Raji (cell line): ENCODE measurements around the gene PDGFA.

Experiments
- POLR2A ChIP-seq: IDR thresholded peaks from 2 replicates; pipeline ENCODE4 v1.6.1; 2011; ENCODE audit warnings: low read depth, low read length, control low read depth; ENCODE audit not compliant: insufficient read depth

PDGFA gene

DNA sequence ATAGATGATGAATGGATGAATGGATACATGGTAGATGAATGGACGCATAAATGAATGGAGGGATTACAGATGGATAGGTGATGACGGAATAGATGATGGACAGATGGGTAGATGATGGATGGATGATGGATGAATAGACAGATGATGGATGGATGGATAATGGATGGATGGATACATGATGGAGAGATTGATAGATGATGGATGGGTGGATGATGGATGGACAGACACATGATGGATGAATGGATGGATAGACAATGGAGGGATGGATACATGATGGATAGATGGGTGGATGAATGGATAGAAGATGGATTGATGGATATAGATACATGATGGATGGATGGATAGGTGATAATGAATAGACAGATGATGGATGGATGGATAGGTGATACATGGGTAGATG lies 8.8 kb upstream of the PDGFA start:
- TF ChIP-seq POLR2A = no peak

DNA sequence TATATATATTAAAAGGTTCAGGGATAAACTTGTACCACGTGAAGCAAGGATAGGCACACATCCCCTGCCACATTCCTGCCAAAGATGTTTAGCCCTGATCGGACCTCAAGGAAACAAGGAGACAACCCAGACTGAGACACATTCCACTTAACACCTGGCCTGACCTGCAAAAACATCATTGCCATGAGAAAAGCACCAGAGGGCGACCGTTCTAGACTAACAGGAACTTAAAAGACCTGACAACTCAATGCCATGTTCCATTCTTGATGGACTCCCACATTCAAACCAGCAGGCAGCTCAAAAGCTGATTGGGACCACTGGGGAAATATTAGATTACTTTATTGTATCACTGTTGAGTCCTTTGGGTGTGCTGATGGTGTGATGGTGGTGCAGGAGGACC lies 8.1 kb upstream of the PDGFA start:
- no peak for TF ChIP-seq POLR2A

DNA sequence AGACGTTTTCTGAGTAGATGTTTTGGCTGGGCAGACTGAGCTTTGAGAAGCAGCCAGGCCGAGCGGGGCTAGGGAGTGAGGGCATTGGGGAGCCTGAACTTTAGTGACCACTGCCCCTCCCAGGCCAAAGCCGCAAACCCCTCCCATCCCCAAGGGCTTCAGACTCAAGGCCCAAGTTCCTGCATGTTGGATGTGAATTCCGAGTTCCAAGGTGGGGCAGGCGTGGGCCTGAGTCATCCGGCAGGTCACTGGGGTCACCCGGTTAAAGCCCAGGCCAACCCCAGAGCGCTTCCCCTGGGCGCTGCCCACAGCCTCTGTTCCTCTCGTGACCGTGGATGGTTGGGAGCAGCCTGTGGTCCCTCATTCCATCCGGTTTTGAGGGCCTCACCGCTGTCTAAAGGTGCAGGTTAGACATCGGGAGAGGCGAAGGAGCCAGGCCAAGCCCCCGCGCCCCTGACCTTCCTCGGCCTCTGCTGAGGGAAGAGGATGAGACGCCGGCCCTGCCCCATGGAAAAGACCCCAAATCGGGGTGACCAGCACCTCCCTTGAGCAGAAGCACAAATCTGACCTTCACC lies 6.9 kb upstream of the PDGFA start:
- TF ChIP-seq POLR2A = no peak

DNA sequence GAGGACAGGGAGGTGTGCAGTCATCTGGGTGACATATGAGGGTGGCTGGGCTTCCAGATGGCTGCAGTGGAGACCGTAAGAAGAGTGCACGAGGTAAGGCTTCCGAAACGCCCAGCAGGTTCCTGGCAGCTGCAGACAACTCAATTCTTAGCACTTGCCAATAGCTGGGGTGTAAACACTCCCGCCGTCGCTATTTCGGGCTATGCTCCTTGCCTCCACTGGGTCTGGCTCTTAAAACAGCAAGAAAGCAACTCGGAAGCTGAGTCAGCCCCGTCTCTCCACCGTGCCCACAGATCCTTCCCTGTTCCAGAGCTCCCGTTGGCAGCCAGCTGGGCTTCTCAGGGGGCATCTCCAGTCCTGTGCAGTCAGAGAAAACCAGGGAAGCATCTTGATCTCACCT lies 6.1 kb upstream of the PDGFA start:
- no peak for TF ChIP-seq POLR2A

DNA sequence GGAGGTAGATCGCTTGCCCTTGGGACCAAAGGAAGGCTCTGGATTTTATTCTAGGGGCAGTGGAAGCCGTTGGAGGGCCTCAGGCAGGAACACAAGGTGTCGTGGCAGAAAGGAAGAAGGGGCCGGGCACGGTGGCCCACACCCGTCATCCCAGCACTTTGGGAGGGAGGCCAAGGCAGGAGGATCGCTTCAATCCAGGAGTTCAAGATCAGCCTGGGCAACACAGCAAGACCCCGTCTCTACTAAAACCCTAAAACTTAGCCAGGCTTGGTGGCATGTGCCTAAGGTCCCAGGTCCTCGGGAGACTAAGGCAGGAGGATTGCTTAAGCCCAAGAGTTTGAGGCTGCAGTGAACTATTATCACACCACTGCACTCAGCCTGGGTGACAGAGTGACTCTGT lies 5.2 kb upstream of the PDGFA start:
- TF ChIP-seq POLR2A = no peak

DNA sequence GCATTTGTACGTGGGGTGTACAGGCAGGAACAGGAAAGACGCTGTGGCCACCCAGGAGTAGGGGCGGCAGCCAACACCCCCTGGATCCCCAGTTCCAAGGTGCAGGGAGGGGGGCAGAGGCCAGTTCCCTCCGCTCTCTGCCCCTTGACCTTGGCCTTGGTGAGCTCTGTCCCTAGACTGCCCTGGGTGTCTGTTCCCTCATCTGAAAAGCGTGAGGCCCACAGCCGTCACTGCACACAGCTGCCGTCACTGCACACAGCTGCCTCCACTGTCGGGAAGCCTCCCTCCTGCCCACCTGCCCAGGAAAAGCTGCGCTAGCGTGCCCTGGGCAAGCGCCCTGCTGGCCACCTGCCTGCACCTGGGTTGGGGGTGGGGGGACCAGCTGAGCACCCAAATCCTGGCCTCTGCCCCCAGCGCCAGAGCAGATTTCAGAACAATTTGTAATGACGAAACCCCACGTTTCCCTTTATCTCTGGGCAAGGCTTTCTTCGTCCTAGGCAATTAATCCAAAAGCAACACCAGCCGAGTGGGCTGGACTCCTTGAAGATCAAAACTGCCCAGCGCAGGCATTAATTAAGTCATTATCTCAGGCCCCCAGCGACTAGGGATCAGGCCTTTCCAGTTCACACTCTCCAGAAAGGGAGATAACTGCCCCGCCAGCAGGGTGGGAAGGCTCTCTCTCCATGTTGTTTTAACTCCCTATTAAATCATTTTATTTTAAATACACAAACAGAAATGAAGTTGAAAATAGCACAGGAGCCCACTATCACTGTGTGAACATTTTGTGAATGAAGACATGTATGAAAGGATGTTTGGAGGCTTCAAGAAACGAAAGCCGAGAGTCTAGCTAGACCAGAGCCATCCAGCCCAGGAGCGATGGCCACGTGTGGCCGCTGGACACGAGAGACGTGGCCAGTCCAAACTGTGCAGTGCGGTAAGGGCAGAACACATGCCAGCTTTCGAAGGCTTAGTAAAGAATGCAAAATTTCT lies 4.0 kb upstream of the PDGFA start:
- TF ChIP-seq POLR2A = no peak

DNA sequence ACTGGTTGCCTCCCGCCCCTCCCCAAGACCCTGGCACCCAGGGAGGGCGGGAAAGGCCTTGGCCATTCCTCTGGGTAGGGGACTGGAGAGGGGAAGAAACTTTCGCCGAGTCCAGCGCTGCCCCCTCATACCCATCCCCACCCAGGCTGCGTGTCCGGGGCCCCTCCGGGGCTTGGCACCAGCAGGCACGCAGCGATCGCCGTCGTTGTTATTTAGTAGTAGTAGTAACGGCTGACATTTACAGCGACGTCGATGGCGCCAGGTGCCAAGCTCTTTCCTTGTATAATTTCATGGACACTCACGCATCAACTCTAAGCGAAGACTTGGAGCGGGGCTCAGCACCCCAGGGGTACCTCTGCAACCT lies 3.3 kb upstream of the PDGFA start:
- TF ChIP-seq POLR2A = no peak

DNA sequence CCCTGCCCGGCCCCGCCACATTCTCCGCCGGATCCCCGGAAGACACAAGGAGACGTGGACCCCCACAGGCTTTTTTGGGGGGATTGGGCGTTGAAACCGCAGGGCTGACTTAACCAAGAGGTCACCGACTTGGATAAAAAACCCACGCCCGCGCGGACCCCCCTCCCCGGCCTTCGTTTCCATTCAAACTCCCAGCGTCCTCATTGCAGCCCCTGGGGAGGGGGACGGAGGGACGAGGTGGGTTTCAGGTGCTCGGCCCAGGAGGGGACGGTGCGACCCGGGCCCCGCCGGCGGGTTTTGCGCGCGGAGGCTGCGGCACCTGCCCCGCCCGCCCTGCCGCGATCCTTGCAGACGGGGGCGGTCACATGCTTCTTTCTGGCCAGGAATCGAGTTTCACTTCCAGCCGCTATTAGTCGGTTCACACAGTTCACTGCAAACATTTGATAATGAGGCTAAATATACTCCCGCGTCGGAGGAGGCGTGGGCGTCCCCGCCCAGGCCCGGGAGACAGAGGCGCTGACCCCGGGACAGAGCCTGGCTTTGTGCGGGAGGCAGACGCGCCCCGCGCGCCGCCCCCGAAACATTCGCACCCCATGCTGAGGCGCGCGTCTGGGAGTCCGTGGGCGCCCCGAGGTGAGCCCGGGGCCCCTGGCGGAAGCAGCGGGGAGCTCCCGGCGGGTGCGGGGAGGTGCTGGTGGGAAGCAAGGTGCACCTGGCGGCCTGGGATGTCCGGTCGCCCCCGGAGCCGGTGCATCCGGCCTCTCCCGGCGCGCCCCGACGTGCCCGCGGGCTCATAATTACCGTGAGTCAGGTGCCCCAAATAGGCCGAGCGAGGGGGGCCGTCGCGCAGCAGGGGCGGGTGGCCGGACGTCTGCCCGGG lies 2.7 kb upstream of the PDGFA start:
- no peak for TF ChIP-seq POLR2A

DNA sequence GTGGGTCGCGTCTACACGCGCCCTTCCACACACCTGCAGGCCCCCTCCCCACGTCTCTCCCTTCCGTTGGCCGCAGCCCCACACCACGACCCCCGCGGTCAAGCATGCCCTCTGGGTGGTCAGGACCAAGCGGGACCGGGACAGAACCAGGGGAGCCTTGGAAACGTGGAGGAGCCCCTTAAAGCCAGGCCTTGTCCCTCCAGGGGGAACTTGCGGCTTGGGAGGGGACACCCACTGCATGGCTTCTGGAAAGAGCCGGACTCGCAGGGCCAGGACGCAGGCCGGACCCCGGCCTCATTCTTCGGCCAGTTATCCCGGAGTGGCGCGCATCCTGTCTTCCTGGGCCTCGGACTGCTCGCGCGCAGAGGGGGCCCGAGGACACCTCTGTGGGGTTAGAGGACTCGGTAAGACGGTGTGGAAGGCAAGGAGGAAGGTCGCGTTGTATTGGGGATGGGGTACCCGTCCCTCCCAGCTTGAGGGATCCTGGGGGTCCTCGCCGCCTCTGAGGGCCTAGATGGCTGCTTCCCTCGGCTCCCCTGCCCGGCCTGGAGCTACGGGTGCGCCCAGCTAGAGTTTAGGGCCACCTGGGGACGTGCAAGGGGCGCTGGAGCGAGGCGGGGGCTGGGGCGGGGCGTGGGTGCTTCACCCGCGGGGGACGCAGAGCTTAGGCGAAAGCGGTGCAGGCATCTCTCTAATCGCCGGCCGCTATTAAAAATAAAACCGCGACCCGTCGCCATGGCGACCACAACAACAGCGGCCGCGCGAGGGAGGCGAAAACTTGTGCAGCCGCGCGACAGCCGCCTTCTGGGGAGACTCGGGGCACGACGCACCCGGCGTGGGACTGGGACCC lies 1.8 kb upstream of the PDGFA start:
- TF ChIP-seq POLR2A = no peak

DNA sequence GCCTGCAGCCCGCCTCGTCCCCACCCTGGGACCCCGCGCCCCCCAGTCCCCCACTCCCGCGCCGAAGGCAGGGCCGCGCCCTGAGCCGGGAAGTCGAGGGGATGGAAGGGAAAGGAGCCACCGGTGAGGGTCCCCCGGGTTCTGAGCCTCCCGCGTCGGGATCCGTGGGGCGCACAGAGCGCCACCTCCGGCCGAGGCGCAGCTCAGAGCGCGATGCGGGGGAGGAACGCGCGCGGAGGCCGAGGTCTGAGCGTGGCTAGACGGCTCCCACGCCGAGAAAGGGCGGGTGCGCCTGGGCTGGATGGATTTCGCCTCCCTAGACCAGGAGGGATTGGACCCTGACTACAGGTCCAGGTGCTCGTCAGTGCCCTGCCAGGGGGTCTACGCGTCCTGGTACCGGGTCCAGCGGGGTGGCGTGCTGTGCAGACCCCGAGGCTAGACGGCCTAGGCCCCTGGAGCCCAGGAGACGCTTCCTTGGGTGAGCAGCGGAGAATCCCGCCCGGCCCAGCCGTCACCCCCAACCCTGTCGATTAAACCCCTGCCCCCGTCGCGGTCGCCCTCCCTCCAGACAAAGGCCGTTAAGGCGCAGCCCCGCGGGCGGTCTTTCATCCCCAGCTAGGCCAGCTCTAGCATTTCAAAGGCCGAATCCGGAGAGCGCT lies 986 bp upstream of the PDGFA start:
- no peak for TF ChIP-seq POLR2A

DNA sequence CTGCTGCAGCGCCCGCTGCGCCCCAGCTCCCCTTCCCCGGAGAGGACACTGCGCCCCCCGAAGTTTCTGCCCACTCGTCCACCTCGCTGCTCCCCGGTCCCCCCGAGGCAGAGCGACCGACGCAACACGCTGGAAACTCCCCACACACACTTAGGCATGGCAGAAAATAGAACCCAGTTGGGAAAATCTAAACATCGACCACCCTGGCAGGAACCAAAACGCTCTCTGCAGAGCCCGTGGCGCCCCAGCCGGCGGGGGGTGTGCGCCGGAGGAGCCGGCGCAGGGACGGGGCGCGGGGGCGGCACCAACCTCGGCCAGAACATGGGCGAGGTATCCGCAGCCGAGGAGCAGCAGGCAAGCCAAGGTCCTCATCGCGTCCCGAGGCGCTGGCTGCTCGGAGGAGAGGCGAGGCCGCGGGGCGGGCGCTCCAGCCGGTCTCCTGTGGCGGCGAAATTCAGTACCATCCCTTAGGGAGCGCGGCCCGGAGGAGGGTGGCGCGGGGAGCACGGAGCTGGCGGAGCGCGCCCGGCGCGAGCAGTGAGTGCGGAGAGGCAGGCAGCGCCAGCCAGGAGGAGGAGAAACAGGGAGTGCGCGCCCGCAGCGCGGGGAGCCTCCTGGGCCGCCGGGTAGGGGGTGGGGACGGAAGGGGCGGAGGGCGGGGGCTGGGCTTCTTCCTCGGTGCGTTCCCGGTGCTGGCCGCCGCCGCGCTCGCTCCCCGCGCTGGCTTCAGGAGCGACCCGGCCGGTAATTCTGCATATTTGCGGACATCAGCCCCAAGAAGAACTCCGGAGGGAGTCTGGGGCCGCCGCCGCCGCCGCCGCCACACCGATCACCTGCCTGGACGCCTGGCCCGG lies 789 bp downstream of the PDGFA start:
- no peak for TF ChIP-seq POLR2A

DNA sequence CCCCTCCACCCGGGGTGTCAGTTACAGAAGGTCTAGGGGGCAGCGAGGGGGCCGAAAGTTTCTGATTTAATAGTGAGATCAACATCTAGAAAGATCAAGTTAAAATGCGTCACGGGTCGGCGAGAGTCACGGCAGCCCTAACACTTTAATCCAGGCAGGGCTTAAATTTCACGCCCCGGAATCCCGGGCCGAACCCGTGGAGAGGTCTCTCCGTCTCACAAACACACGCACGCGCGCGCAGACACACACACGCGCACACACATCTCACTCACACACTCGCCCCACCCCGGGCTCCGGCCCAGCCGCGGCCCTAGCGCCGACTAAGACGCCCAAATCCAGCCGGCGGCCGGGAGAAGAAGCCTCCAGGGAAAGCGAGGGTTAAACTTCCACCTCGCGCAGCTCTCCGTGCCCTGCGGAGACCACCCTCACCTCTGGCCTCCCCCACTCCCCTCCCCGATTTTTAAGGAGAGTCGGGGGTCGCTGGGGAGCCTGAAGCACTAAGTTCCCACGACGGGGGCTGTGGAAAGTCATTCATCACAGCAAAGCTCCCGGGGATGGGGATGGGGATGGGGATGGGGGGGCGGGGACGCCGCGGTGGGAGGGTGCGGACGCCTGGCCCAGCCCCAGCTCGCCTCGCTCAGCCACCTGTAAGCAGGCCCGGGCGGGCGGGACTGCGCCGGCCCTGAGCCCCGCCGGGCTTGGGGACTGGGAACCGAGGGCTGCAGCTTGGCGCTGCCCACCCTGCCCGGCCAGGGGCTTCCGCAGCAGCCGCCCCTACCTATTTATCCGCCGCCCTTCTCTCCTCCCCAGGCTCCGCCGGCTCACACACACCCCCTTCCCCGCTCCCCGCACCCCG lies 1.6 kb downstream of the PDGFA start:
- no peak for TF ChIP-seq POLR2A
